ENCODE results near the gene RGS19.

GRCh38 chr20:64065974-64066343 lies 13.4 kb downstream of the RGS19 start:
- TF ChIP-seq CTCF (IDR thresholded peaks at IDR 0.05): no peak
- no peak for TF ChIP-seq POLR2A (IDR thresholded peaks at IDR 0.05)
